NOMO-1 treated with dmso at 0.1 percent for 144 hours (cell line): ENCODE measurements around the gene CRYBB2.
"Not testable (repeated sequence)": the region's sequence is repeated elsewhere in the genome, so short reads cannot be mapped to it uniquely, and the experiment has no call there.

Experiments
- DNase-seq: peaks from one replicate; lab custom pipeline; 2025; ENCODE audit not compliant: unreplicated experiment; lab: John Stamatoyannopoulos, UW

Gene CRYBB2, protein sequence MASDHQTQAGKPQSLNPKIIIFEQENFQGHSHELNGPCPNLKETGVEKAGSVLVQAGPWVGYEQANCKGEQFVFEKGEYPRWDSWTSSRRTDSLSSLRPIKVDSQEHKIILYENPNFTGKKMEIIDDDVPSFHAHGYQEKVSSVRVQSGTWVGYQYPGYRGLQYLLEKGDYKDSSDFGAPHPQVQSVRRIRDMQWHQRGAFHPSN

DNA sequence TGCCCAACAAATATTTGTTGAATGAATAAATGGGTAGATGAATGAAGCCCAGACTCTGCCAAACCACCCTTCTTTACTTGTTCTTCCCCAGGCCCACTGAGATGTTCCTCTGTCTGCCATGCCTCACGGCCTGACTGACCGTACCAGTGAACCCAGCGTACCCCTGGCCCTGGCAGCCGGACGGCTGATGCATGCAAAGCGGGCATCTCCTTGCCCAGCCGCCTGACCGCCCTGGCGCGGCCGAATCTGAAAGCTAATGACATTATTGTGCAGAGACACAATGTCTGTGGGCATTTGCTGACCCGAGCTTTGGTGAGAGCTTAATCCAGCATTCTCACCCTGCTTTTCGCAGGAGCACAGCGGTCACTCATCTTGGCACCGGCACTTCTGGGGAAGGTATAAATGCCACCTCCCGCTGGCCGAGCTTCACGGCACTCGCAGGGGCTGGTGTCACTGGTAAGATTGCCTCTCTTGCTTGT is at the start of gene CRYBB2:
Gene CRYBB2, plus strand, starts transcription at position 429 of the 479 bp plus-strand sequence. CDS start 1,791 bp downstream, outside the sequence.
- DNase-seq, result no peak

DNA sequence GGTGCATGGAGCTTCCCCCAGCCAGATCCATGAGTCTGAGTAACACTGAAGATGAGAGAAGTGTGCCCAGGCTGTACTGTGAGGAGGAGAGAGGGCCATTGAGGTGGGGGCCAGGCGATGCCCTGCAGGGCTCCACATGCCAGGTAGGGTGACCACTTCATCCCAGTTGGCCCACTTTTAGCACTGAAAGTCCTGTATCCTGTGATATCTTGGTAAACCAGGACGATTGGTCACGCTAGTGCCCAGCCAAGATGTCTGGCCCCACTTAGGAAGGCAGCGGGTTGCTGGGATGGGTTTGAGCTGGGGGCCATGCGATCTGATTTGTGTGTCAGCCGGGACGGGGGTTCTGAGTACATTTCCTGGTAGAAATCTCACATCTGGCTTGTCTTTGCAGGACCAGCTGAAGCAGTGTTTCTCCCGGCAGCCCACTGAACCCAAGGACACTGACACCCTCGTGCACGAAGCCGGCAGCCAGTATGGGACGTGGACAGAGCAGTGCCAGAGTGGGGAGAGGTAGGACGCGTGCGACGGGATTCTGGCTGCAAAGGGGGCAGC is 48.9 kb upstream of the CRYBB2 start:
- no peak for DNase-seq

DNA sequence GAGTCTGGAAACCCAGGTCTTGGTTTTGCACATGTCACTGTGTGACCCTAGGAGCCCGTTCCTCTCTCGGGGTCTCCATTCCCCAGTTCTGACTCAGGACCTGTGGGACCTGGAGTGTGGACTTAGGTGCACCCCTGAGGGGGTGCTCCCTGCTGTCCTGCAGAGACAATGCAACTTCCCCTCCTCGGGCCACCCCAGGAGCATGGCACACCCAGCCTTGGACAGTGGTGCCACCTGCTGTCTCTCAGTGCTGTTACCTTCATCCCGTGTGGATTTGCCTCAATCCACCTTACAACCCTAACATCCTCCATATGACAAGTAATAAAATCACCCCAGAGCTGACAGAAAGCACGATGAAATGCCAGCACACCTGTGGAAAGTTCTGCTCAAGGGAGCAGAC is 47.3 kb upstream of the CRYBB2 start:
- DNase-seq, result no peak

DNA sequence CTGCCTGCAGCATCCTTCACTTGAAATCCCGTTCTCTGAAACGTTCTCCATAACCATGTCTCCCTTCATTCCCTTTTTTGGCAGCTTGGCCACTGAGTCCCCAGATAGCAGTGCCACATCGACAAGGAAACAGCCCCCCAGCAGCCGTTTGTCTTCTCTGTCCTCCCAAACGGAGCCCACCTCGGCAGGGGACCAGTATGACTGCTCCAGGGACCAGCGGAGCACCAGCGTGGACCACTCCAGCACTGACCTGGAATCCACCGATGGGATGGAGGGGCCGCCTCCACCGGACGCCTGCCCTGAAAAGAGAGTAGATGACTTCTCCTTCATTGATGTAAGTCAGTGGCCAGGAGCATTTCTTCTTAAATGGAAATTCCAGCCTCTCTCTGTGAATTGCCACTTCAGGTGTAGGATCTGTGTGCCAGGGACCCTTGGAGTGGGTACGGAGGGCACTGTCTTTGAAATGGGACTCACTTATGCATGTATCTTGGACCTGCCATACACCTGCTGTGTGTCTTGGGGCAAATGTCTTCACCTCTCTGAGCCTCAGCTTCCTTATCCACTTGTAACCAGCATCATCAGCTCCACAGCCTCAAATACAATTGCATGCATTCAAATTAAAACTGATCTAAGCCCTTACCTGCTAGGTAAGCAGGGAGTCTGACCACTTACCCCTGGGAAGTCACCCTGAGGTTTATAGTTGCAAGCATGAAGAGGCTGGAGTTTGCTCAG is 45.1 kb upstream of the CRYBB2 start:
- DNase-seq, result no peak

DNA sequence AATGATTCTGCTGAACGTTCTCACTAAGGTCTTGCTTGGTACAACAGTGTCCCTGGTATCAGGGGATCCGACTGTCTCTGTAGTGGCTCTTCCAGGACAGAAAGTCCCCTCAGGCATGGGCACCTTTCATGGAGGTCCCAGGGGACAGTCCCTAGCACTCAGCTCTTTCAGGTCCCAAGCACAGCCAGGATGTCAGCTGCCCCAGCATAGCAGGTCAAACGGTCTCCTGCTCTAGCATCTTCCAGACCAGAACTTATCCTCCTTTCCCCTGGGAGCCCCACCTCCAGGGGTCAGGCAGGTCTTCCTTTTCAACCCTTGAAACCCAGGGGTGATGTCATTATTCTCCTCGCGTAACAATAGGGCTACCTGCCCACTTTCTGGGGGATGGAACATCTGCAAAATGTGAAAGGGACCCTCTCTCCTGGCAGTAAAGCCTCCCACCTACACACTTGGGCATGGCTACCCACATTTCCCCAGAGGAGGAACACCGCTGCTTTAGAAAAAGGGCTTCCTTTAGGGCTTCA is 44.5 kb upstream of the CRYBB2 start:
- no peak for DNase-seq

DNA sequence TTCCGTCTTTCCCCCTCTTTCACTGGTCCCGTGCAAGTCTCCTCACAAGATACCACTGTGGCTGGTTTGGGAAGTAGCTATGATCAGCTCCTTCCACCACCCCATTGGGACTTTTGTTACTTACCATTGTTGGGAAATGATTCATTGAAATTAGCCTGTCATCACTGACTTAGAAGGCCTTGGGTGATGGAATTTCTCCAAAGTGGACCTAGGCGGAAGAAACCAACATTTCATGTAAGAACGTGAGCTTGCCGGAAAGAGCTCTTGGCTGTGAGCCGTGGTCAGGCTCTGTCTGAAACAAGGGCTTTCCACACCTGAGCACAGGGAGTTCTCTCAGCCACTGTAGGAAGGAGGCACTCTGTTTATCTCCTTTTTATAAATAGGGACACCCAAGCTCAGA is 43.3 kb upstream of the CRYBB2 start:
- DNase-seq, result no peak

DNA sequence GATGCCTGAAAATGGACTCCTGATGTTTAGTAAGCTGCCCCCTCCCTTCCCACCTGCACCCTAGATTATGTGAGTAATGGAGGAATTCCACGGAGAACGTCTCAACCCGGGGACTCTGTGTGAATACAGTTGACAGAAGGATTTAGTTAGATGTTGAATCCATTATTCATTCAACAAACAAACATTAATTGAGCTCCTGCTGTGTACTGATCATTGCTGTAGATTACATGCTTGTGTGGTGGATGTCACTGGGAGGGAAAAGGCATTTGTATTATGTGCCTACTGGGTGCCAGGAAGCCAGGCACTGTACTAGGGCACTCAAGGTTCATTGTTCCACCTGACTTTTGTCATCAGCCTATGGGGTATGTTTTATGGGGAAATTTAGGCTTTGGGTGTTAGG is 42.6 kb upstream of the CRYBB2 start:
- DNase-seq, result no peak

DNA sequence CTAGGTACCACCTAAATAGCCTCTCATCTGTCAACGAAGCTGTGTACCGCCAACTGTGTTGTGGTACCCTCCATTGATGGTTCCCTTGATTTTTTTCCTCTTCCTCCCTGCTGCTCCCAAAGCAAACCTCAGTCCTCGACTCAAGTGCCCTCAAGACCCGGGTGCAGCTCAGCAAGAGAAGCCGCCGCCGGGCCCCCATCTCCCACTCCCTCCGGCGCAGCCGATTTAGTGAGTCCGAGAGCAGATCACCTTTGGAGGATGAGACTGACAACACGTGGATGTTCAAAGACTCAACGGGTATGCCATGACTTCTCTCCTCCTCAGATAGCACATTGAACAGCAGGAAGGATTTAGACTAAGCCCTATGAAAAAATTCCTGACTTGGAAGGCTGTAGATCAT is 42.2 kb upstream of the CRYBB2 start:
- no peak for DNase-seq

DNA sequence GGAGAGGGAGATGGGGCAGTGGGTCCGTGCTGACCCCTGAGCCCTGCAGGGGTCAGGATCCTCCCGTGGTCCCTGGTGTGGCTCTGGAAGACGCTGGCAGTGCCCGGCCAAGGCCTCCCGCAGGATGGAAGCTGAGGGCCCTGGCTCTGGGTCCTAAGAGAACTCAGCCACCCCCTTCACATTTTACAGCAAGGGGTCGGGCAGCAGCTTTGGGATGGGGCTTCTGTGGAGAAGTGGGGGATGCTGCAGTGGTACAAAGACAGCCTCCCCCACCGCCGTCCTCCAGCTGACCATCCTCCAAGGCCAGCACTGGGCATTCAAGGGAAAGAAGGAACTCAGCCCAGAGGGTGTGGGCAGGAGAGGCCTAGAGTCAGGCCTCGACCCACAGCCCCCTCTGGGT is 41.5 kb upstream of the CRYBB2 start:
- DNase-seq, result no peak

DNA sequence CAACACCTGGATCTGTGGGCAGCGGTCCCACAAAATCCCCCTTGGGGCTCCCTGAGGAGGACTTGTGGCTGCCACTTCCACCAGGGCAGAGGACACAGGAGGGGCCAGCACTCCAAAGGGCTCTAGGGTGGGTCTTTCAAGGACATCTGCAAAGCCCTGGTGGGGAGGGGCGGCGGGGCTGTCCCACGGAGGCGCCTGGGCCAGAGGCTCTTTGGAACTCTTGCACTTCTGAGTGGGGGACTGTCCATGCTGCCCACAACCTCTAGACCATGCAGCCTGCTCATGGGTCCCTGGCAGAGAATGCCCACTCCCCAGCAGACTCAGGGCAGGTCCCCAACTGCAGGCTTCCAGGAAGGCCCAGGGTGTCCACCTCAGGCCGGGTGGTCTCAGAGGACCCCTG is 41.1 kb upstream of the CRYBB2 start:
- DNase-seq, result not testable (repeated sequence)

DNA sequence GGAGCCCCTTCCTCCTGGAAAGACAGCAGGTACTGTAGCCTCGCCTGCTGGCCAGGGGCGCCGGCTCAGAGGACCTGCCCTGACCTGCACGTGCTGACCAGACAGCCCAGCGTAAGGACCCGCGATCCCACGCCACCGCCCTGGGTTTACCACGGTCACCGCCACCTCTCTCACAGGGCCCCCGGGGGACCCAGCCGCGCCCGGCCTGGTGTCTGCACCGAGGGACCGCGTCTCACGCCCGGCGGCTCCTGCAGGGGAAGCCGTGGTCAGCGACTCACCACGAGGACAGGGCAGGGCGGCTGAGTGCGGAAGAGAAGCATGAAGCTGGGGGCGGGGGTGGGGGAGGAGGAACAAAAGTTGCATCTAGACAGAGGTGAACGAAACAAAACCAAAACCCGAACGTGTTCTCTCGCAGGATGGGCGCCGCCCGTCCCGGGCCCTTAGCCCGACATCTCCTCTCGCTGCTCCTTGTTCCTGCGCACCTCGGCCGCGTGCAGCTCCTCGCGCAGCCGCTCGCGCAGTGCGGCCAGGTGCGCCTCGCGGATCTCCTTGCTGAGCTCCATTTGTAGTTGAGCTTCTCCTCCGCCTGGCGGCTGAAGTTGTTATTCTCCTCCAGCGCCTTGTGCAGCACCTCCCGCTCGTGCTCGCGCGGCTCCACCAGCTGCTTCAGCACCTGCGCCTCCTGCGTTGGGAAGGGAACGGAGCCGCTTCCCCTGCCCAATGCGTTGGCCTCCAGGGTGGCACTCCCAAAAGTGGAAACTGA is 40.4 kb upstream of the CRYBB2 start:
- not testable (repeated sequence) for DNase-seq

DNA sequence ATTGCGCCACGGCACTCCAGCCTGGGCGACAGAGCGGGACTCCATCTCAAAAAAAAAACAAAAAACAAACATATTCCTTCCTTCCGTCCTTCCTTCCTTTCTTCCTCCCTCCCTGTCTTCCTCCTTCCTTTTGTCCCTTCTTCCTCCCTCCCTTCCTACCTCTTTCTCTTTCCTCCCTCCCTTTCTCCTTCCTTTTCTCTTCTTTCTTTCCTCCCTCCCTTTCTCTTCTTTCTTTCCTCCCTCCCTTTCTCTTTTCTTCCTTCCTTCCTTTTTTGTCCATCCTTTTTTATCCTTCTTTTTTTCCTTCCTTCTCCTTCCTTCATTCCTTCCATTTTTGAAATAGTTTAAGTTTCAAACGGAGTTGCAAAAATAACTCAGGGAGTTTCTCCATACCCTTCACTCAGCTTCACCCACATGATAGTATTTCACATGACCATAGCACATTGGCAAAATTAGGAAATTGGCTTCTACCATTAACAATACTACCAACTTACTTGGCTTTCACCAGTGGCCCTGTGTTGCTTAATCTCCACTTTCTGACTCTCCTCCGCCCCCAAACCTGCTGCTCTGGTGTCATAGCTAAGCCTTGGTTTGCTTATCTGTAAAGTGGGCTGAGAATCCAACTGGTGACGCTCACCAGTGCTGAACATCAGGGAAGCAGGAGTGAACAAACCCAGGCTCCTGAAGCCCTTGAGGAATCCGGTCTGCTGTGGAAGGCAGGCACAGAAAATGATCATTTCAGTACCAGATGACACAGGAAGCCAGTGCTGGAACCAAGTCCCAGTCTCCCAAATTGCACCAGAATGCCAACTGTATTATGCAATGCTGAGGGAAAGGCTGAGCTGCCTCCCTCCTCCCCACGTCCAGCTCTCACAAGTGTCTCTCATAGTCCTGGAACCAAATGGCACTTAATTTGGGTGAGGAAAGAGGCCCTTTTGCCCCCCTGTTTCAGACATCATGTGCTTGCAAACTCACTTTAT is 37.0 kb upstream of the CRYBB2 start:
- DNase-seq, result no peak

DNA sequence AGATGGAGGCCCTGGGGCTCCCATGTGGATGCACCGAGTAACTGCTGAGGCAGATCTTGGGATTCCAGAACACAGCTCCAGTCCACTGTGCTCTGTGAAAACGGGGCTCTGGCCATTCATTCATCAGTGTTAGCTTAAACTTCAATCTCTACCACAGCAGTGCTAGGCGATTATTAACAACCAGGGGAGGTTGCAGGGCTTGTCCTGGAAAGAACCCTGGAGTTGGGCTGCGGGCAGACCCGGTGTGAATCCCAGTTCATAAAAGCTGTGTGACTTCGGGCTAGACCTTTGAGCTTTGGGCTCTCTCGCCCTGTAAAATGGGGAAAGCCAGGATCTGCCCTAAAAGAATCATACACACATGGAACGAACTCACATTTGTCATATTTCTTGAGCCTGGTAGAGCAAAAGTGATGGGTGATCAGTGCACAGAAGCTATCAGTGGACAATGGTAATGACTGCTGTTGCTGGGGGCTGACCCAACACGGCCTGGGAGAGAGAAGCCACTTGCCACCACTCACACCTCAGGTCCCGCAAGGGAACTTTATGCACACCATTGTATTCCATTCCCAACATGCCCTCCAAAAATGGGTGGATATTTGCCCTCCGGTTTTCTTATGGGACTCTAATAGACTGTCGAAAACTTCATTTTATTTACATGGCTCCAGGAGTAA is 35.4 kb upstream of the CRYBB2 start:
- no peak for DNase-seq

DNA sequence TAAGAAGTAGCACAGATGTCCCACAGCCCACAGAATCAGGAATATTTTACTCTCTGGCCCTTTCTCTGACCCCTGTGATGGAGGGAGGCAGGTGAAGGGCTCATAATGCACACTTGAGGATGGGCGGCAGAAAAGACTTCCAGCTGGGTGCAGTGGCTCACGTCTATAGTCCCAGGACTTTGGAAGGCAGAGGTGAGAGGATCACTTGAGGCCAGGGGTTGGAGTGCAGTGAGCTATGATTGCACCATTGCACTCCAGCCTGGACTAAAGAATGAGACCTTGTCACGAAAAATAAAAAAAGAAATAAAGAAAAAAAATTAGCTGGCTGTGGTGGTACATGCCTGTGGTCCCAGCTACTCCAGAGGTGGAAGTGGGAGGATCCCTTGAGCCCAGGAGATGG is 33.3 kb upstream of the CRYBB2 start:
- DNase-seq, result no peak

DNA sequence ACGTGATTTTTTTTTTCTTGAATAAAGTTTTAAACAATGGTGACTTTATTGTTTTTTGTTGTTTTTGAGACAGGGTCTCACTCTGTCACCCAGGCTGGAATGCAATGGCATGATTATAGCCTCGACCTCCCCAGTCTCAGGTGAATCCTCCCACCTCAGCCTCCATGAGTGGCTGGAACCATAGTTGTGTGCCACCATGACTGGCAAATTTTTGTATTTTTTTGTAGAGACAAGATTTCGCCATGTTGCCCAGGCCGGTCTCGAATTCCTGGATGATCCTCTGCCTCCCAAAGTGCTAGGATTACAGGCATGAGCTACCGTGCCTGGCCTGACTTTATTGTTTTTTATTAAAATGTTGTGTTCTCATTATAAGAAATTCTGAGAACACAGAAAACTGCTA is 32.0 kb upstream of the CRYBB2 start:
- DNase-seq, result no peak

DNA sequence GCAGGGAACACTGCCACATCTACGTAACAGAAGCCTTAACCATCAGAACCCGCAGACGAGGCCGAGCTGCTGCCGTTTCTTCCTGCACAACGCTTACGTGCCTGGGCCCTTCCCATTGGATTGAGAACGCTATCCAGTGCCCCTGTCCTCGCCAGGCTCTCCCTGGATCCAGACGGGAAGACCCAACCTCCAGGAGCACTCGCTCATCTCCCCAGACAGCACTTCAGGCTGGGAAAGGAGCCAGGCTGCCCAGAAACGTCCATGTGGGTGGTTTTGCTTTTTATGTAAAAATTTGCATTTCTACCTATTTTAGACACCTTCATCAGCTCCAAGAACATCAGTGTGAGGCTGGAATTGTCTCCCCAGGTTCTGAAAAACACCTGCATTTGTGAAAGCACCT is 27.0 kb upstream of the CRYBB2 start:
- DNase-seq, result no peak

DNA sequence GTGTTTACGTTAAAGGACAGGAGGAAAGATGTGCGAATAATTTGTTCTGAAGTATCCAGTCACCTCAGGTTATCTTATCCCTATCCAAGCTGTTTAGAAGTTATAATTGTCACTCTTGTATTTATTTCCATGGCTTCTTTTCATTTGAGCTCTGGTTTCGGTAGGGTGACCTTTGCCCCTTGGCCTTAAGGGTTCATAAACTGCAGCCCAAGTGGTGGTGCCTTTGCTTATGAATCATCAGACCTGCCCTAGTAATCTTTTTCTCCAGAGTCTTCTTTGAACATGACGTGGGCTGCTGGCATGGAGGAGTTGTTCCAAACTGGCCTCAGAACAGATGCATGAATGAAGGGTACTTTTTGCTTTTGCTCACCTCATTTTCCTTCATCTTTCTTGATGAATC is 26.3 kb upstream of the CRYBB2 start:
- no peak for DNase-seq

DNA sequence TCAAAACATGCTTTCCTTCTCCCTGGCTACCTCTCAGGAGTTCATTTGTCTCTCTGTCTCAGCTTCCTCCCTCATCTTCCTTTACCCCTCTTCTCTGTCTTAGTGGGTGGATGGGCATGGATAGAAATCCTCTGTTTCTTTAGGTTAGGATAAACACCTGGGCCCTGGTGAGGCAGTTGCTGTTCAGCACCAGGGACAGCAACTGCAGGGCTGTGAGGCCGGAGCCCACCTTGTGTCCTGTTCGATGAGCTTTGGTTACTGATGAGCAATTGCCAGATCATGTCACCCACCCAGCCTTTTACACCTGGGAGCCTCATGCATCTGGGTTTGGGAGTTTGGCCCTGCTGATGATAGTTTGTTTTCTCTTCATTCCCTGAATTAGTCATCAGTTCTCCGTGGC is 25.9 kb upstream of the CRYBB2 start:
- DNase-seq, result no peak

DNA sequence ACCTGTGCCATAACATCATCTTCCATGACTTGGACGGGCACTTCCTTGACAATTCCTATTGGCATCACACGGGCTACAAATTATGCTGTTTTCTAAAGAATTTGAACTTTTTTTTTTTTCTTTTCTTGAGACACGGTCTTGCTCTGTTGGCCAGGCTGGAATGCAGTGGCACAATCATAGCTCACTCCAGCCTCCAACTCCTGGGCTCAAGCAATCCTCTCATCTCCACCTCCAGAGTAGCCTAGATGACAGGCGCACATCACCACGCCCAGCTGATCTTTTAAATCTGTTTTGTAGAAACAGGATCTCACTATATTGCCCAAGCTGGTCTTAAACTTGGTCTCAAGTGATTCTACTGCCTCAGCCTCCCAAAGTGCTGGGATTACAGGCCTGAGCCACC is 23.1 kb upstream of the CRYBB2 start:
- no peak for DNase-seq

DNA sequence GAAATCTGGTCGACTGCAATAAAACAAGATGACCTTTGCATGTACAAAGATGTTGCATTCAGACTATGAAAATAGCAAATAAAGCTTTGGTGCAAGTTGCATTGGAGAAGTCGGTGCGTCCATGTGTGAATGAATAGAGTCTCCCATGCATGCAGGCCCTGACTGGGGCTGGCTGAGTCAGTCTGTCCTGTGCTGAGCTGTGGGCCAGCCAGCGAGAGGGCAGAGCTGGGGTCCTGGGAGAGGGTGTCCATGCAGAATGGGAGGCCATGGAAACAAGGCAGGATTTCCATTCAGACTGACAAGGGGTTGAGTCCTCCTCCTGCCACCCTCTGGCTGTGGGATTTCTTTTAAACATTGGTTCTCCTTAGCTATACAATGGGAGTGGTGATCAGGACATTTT is 22.1 kb upstream of the CRYBB2 start:
- no peak for DNase-seq
